ENCODE measurements around the gene SLC26A11.

SLC26A11 gene

GRCh38 chr17:80216473-80217456 is 3.5 kb upstream of the SLC26A11 start:
- DNase-seq, result no peak
- intact Hi-C loops (cut with DNase I), result no loop called here

DNA sequence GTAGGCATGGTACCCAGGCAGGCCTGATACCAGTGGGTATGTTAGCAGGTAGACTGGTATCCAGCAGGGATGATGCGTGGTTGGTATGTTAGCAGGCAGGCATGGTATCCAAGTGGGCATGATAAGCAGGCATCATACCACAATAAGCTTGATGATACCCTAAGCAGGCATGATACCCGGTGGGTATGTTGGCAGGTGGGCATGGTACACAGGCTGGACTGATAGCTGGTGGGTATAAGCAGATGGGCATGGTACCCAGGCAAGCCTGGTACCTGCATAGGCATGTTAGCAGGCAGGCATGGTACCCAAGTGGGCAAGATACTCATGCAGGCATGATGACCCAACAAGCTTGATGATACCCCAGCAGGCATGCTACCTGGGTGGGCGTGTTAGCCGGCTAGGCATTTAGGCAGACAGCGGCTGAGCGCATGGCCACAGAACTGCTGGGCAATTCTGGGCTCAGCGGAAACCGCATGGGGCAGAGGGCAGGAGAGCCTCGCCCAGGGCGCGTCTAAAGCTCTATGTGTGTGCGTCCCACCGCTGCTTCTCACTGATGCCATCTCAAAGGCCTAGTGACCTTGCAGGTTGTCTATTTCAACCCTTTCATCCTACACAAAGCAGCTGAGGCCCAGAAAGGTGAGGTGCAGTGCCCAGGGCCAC is 2.4 kb upstream of the SLC26A11 start:
- intact Hi-C loops (cut with DNase I), result no loop called here
- no peak for DNase-seq

DNA sequence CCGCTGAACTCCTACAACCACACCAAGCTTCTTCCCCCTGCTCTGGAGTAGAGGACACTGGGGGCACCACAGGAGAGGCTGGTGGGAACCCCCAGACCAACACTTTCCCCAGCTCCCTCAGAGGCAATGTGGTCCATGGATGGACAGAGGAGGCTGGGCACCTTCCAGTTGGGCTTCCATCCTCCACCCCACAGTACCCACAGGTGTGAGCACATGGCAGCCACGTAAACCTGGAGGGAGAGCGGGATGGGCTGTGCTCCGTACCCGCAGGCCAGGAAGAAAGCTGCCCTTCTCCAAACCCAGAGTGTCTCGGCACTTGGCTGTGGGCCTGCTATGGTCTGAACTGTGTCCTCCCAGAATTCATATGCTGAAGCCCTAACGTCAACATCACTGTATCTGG is 1.8 kb upstream of the SLC26A11 start:
- intact Hi-C loops (cut with DNase I), result no loop called here

GRCh38 chr17:80219013-80219762 is 1.0 kb upstream of the SLC26A11 start:
- intact Hi-C loops (cut with DNase I), result no loop called here
- peak in 2 of 10 donors; percentile 24 to 51 for DNase-seq

More for the DNA sequence above, 1.8 kb upstream of the SLC26A11 start:
- DNase-seq, result no peak

GRCh38 chr17:80219763-80220053 is 519 bp upstream of the SLC26A11 start:
- intact Hi-C loops (cut with DNase I), result loop anchor here (5.0 kb wide), 1 partner anchor 67 kb away; no protein-coding TSS in a partner anchor
- DNase-seq, result no peak

GRCh38 chr17:80220736-80221215 is 549 bp downstream of the SLC26A11 start:
- intact Hi-C loops (cut with DNase I), result loop anchor here (5.0 kb wide), 1 partner anchor 68 kb away; no protein-coding TSS in a partner anchor
- peak in 7 of 10 donors; percentile 36 to 94 (median 55) for DNase-seq

DNA sequence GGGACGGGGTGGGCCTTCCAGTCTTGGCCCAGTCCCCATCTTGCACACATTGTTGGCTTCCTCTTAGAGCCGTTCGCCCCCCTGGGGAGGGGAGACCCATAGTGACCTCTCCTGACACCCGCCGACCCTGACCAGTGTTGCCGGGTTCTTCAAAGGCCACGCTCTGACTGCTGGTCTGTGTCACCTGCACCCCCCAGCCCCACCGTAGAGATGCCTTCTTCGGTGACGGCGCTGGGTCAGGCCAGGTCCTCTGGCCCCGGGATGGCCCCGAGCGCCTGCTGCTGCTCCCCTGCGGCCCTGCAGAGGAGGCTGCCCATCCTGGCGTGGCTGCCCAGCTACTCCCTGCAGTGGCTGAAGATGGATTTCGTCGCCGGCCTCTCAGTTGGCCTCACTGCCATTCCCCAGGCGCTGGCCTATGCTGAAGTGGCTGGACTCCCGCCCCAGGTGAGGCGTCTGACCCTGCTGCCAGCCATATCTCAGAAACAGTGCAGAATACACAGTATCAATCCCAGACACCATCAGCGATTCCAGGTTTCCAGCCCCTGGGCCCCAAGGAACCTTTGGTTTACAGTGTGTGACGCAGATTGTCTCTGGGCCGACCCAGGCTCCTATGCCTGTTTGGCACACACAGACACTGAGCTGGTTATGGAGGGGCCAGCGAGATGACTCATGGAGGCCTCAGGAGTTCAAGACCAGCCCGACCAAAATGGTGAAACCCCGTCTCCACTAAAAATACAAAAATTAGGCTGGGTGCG is 1.3 kb downstream of the SLC26A11 start:
- no peak for DNase-seq
- intact Hi-C loops (cut with DNase I), result loop anchor here (5.0 kb wide), 1 partner anchor 69 kb away; no protein-coding TSS in a partner anchor

DNA sequence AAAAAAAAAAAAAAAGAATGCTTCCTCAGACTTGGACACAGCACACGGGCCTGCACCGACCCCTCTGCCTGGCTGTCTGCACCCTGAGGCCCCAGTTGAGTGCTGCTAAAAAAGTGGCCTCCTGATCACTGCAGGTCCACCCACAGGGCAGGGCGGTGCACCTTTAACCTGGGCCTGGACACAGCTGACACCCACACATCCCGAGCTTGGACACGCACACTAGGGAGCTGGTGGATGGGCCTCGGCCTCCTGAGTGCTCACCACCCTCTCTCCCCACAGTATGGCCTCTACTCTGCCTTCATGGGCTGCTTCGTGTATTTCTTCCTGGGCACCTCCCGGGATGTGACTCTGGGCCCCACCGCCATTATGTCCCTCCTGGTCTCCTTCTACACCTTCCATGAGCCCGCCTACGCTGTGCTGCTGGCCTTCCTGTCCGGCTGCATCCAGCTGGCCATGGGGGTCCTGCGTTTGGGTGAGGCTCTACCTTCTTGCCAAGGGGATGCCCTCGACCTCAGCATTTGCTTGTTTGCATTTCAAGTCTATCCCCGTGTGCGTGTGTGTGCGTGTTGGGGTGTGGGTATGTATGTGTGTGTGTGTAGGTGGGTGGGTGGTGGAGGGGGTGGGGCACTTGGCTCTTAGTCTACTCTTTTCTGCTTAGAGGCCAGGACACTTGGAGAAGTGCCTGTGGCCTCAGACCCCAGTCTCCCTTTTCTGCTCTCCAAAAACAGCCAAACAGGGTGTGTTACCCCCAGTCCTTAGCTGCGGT is 2.3 kb downstream of the SLC26A11 start:
- intact Hi-C loops (cut with DNase I), result loop anchor here (5.0 kb wide), 1 partner anchor 70 kb away; no protein-coding TSS in a partner anchor
- no peak for DNase-seq

DNA sequence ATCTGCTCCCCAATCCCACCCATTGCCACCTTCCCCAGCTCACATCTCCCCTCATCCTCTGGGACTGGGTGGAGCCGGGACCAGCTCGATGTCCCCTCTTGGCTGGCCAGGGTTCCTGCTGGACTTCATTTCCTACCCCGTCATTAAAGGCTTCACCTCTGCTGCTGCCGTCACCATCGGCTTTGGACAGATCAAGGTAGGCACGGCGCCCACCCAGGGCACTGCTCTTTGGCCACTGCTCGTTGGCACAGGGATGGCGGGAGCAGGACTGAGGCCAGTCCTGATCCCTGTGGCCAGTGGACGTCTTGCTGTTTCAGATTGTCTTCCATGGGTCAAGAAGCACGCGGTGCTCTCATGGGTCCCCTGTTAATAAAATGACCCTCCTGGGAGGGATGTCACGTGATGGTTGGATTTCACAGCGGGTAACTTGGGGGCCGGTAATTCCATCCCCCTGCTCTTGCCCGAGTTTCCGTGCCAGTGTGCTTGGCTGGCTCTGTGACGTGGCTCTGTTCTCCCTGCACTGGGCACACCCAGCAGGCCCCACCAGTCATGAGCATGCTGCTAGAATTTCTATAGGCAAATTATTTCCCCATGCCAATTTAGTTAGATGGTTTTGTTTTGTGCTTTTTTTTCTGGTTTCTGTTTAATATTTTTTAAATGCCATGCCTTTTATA is 3.1 kb downstream of the SLC26A11 start:
- intact Hi-C loops (cut with DNase I), result loop anchor here (5.0 kb wide), 1 partner anchor 71 kb away; no protein-coding TSS in a partner anchor
- no peak for DNase-seq

DNA sequence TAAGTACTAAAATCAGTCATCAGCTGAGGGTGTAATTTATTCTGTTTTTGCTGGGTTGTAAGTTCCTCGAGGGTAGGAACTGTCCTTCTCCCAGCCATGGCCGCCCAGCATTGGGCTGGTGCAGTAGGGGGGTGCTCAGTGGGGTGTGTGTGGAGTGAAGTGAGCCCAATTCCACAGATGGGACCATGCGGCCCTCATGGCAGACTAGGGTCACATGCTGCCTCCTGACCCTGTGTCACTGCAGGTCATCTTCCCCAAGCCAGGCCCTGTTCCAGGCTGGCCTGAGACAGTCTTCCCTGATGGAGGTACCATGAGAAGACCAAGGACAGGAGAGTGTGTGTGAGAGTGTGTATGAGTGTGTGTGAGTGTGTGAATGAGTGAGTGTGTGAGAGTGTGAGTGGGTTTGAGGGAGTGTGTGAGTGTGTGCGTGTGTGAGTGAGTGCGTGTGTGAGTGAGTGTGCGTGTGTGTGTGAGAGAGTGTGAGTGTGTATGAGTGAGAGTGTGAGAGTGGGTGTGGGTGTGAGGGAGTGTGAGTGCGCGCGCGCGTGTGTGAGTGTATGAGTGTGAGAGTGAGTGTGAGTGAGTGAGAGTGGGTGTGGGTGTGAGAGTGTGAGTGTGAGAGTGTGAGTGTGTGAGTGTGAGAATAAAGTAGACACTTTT is 3.7 kb downstream of the SLC26A11 start:
- intact Hi-C loops (cut with DNase I), result loop anchor here (5.0 kb wide), 1 partner anchor 72 kb away; no protein-coding TSS in a partner anchor
- DNase-seq, result no peak

DNA sequence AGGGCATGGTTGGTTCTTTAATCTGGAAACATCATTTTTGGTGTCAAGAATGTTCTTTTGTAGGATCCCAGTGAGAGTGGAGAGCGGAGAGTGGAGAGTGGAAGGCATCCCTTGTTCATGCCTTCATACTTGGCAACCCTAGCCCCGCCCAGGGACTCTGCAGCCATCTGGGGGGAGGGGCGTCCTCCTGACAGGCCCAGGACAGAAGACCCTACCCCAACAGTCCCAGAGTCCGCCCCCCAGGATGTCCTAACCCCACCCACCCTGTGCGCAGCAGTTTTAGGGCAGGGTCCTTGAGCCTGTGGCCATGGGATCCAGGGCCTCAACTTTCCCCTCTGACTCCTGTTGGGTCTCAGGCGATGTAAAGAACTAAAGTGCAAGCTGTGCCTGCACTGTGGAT is 4.5 kb downstream of the SLC26A11 start:
- intact Hi-C loops (cut with DNase I), result loop anchor here (5.0 kb wide), 1 partner anchor 72 kb away; no protein-coding TSS in a partner anchor
- no peak for DNase-seq

- intact Hi-C loops (cut with DNase I), result no loop called here
- DNase-seq, result no peak
Measured at GRCh38 chr17:80225230-80225629, 5.0 kb downstream of the SLC26A11 start.

GRCh38 chr17:80227156-80227555 is 6.9 kb downstream of the SLC26A11 start:
- no peak for DNase-seq
- intact Hi-C loops (cut with DNase I), result no loop called here

DNA sequence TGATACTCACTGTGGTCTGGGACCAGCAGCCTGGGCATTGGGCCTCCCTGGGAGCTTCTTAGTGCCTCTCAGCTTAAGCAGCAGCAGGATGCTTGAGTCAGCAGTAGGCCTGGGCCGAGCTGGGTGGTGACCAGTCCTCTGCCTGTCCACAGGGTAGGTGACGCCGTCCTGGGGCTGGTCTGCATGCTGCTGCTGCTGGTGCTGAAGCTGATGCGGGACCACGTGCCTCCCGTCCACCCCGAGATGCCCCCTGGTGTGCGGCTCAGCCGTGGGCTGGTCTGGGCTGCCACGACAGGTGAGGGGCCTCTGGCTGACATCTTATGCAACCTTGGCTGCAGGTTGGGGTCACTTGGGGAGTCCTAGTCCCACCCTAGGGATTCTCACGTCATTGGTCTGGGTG is 7.4 kb downstream of the SLC26A11 start:
- no peak for DNase-seq
- intact Hi-C loops (cut with DNase I), result no loop called here

DNA sequence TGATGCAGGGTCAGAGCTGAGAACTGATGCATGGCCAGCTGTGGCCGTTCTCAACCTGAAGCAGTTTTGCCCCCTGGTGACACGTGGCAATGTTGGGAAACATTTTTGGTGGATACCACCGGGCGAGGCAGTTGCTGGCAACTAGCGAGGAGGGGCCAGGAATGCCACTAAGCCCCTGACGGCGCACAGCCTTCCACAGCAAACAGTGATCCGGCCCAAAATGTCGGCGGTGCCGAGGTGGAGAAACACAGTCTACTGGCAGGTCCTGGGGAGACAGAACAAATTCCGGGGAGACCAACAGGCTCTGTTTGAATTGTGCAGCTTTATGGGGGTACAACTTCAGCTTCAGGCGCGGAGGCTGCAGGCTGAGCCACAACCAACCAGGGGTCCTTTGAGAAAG is 8.2 kb downstream of the SLC26A11 start:
- intact Hi-C loops (cut with DNase I), result no loop called here
- peak in 1 of 10 donors; percentile 81 for DNase-seq

- intact Hi-C loops (cut with DNase I), result no loop called here
- DNase-seq, result no peak
Measured at GRCh38 chr17:80229011-80229410, 8.8 kb downstream of the SLC26A11 start.

DNA sequence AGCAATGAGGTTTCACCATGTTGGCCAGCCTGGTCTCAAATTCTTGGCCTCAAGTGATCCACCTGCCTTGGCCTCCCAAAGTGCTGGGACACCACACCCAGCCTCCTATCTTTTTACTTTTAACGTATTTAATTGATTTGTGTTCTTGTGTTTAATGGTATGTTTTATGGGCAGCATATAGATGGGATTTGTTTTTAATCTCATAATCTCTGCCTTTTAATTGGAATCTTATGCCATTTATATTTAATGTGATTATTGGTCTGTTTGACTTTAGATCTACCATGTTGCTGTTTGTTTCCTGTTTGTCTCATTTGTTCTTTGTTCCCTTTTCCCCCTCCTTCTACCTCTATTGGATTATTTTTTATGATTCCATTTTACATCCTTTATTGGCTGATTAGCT is 12.2 kb downstream of the SLC26A11 start:
- intact Hi-C loops (cut with DNase I), result no loop called here
- DNase-seq, result no peak

- peak in 1 of 10 donors; percentile 0 for DNase-seq
Measured at GRCh38 chr17:80233202-80233601, 13.0 kb downstream of the SLC26A11 start.

More at GRCh38 chr17:80233202-80233601, 13.0 kb downstream of the SLC26A11 start:
- intact Hi-C loops (cut with DNase I), result no loop called here

All from posterior cingulate gyrus (tissue), 11 donors.